ENCODE measurements around the gene GLIS1.
"Not testable (repeated sequence)": the region's sequence is repeated elsewhere in the genome, so short reads cannot be mapped to it uniquely, and the experiment has no call there.

GRCh38 chr1:53760497-53760896, 21.5 kb upstream of the GLIS1 start:
- TF ChIP-seq, protein P1, sequence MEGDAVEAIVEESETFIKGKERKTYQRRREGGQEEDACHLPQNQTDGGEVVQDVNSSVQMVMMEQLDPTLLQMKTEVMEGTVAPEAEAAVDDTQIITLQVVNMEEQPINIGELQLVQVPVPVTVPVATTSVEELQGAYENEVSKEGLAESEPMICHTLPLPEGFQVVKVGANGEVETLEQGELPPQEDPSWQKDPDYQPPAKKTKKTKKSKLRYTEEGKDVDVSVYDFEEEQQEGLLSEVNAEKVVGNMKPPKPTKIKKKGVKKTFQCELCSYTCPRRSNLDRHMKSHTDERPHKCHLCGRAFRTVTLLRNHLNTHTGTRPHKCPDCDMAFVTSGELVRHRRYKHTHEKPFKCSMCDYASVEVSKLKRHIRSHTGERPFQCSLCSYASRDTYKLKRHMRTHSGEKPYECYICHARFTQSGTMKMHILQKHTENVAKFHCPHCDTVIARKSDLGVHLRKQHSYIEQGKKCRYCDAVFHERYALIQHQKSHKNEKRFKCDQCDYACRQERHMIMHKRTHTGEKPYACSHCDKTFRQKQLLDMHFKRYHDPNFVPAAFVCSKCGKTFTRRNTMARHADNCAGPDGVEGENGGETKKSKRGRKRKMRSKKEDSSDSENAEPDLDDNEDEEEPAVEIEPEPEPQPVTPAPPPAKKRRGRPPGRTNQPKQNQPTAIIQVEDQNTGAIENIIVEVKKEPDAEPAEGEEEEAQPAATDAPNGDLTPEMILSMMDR (conservative IDR thresholded peaks at IDR 0.05; ENCODE audit: low read length), result not testable (repeated sequence)
- not testable (repeated sequence) for TF ChIP-seq EZH2phosphoT487 (IDR thresholded peaks at IDR 0.05; ENCODE audit: borderline replicate concordance)
